ENCODE measurements around the gene HECTD4. TPM values are rescaled to one million over a fixed set of nuclear protein-coding genes. Genes with fewer than 3 reads are reported as not detected.
"Not testable (repeated sequence)": the region's sequence is repeated elsewhere in the genome, so short reads cannot be mapped to it uniquely, and the experiment has no call there.

The HECTD4 gene
- total RNA-seq, 1 experiment from 2014 or later: 32.5 TPM

DNA sequence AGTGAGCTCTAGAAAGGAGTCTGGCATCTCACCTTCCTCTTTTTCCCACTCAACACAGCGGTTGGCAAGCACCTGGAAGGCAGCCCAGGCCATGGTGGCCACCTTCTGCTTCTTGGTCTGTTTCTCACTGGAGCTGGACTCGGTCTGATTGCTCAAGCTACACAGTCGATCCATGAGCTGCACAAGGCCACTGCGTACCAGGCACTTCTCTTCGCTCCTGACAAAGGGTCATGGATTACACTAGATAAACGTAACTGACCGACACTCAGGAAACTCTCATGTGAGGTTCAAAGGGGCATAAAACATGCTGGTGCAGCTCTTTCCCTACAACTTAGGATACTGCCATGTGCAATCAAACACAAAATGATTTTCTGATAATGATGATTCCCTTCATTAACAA is 143.2 kb downstream of the HECTD4 start:
- Histone ChIP-seq H4K20me1 (ENCODE audit: insufficient read depth, low read depth, low read length) (no peaks in the 10 kb centered on the region), H3K9me3 (ENCODE audit: low read length) (no peaks in the 10 kb centered on the region), H3K27ac (ENCODE audit: low read length) (no peak overlapping the region), H3K36me3 (ENCODE audit: insufficient read depth, low read length) (no peaks in the 10 kb centered on the region; the same call in 1 of the 2 replicates), H3K4me3 (ENCODE audit: low read length) (no peak overlapping the region), H3K9ac (ENCODE audit: low read length) (no peak overlapping the region), H3K4me1 (ENCODE audit: low read length) (no peaks in the 10 kb centered on the region), H3K9me2 (replicated peaks; ENCODE audit: insufficient read depth, low read length) (no peaks in the 10 kb centered on the region), H3K4me2 (ENCODE audit: low read depth, low read length, poor library complexity, severe bottlenecking) (no peak overlapping the region), H2AFZ (ENCODE audit: low read length) (no peak overlapping the region), H3K27me3 (ENCODE audit: low read length) (no peaks in the 10 kb centered on the region), H3K79me2 (ENCODE audit: low read length) (no peaks in the 10 kb centered on the region)
- DNase-seq: no peak

DNA sequence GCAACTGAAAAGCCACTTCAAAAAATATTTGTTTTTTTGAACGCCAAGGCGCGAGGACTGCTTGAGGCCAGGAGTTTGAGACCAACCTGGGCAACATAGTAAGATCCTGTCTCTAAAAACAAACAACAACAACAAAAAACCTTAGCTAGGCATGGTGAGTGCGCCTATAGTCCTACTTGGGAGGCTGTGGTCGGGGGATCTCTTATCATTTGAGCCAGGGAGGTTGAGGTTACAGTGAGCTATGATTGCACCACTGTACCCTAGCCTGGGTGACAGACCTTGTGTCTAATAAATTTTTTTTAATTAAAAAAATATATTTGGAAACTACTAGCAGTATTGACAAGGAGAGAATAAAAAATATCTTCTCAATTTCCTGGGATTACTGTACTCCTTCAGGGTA is 143.8 kb downstream of the HECTD4 start:
- no peak overlapping the region for H3K4me2 ChIP-seq (ENCODE audit: low read depth, low read length, poor library complexity, severe bottlenecking)

DNA sequence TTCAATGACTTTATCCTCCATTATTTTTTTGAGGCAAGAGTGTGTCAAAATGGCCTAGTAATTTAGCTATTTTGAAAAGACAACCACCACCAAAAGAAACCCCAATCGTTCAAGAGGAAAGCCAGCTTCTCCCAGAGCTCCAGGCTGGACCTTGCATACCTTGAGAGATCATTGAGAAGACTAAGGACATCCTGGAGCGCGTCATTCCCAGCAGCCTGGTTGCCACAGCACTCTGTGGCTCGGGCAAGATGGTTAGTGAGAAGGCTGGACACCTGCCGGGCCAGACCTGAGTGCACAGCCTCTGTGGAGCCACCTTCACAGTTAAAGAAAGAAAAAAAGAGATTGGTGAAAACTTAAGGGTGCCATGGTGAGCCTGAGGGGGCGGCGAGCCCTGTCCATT is 145.4 kb downstream of the HECTD4 start:
- DNase-seq: no peak
- no peaks in the 10 kb centered on the region for H3K79me2 ChIP-seq (ENCODE audit: low read length)
- no peaks in the 10 kb centered on the region for H3K27me3 ChIP-seq (ENCODE audit: low read length)
- no peaks in the 10 kb centered on the region for H3K9me3 ChIP-seq (ENCODE audit: low read length)
- no peak overlapping the region for H2AFZ ChIP-seq (ENCODE audit: low read length)
- H3K9ac ChIP-seq (ENCODE audit: low read length): no peak overlapping the region
- no peak overlapping the region for H3K27ac ChIP-seq (ENCODE audit: low read length)
- no peaks in the 10 kb centered on the region for H3K9me2 ChIP-seq (replicated peaks; ENCODE audit: insufficient read depth, low read length)
- no peaks in the 10 kb centered on the region for H3K4me1 ChIP-seq (ENCODE audit: low read length)
- H4K20me1 ChIP-seq (ENCODE audit: insufficient read depth, low read depth, low read length): no peaks in the 10 kb centered on the region
- no peak overlapping the region for H3K4me3 ChIP-seq (ENCODE audit: low read length)
- H3K36me3 ChIP-seq (ENCODE audit: insufficient read depth, low read length): no peaks in the 10 kb centered on the region; the same call in 1 of the 2 replicates
- no peak overlapping the region for H3K4me2 ChIP-seq (ENCODE audit: low read depth, low read length, poor library complexity, severe bottlenecking)

More for the DNA sequence above, 143.8 kb downstream of the HECTD4 start:
- H2AFZ ChIP-seq (ENCODE audit: low read length): no peak overlapping the region
- no peaks in the 10 kb centered on the region for H3K27me3 ChIP-seq (ENCODE audit: low read length)
- H4K20me1 ChIP-seq (ENCODE audit: insufficient read depth, low read depth, low read length): no peaks in the 10 kb centered on the region
- no peak for DNase-seq
- H3K9ac ChIP-seq (ENCODE audit: low read length): no peak overlapping the region
- H3K9me2 ChIP-seq (replicated peaks; ENCODE audit: insufficient read depth, low read length): no peaks in the 10 kb centered on the region
- no peaks in the 10 kb centered on the region for H3K79me2 ChIP-seq (ENCODE audit: low read length)
- no peaks in the 10 kb centered on the region for H3K4me1 ChIP-seq (ENCODE audit: low read length)
- no peaks in the 10 kb centered on the region for H3K9me3 ChIP-seq (ENCODE audit: low read length)
- no peak overlapping the region for H3K4me3 ChIP-seq (ENCODE audit: low read length)
- H3K27ac ChIP-seq (ENCODE audit: low read length): no peak overlapping the region
- H3K36me3 ChIP-seq (ENCODE audit: insufficient read depth, low read length): no peaks in the 10 kb centered on the region; the same call in 1 of the 2 replicates

GRCh38 chr12:112236386-112236785 is 145.8 kb downstream of the HECTD4 start:
- no peaks in the 10 kb centered on the region for H3K27me3 ChIP-seq (ENCODE audit: low read length)
- no peak overlapping the region for H3K4me3 ChIP-seq (ENCODE audit: low read length)
- H3K27ac ChIP-seq (ENCODE audit: low read length): no peak overlapping the region
- no peaks in the 10 kb centered on the region; the same call in 1 of the 2 replicates for H3K36me3 ChIP-seq (ENCODE audit: insufficient read depth, low read length)
- DNase-seq: no peak
- H3K79me2 ChIP-seq (ENCODE audit: low read length): no peaks in the 10 kb centered on the region
- H3K9ac ChIP-seq (ENCODE audit: low read length): no peak overlapping the region
- H2AFZ ChIP-seq (ENCODE audit: low read length): no peak overlapping the region
- no peaks in the 10 kb centered on the region for H4K20me1 ChIP-seq (ENCODE audit: insufficient read depth, low read depth, low read length)
- H3K9me3 ChIP-seq (ENCODE audit: low read length): no peaks in the 10 kb centered on the region
- no peaks in the 10 kb centered on the region for H3K9me2 ChIP-seq (replicated peaks; ENCODE audit: insufficient read depth, low read length)
- no peak overlapping the region for H3K4me2 ChIP-seq (ENCODE audit: low read depth, low read length, poor library complexity, severe bottlenecking)
- no peaks in the 10 kb centered on the region for H3K4me1 ChIP-seq (ENCODE audit: low read length)

- Histone ChIP-seq H4K20me1 (ENCODE audit: insufficient read depth, low read depth, low read length) (no peaks in the 10 kb centered on the region), H3K27ac (ENCODE audit: low read length) (no peak overlapping the region), H3K4me1 (ENCODE audit: low read length) (no peaks in the 10 kb centered on the region), H3K9me2 (replicated peaks; ENCODE audit: insufficient read depth, low read length) (no peaks in the 10 kb centered on the region), H3K4me2 (ENCODE audit: low read depth, low read length, poor library complexity, severe bottlenecking) (no peak overlapping the region), H3K4me3 (ENCODE audit: low read length) (no peak overlapping the region), H3K9ac (ENCODE audit: low read length) (no peak overlapping the region), H3K36me3 (ENCODE audit: insufficient read depth, low read length) (no peaks in the 10 kb centered on the region; the same call in 1 of the 2 replicates), H3K79me2 (ENCODE audit: low read length) (no peaks in the 10 kb centered on the region), H3K27me3 (ENCODE audit: low read length) (no peaks in the 10 kb centered on the region), H3K9me3 (ENCODE audit: low read length) (no peaks in the 10 kb centered on the region), H2AFZ (ENCODE audit: low read length) (no peak overlapping the region)
- no peak for DNase-seq
Measured at GRCh38 chr12:112234303-112234702, 147.9 kb downstream of the HECTD4 start.

- Histone ChIP-seq H2AFZ (ENCODE audit: low read length) (no peak overlapping the region), H3K4me1 (ENCODE audit: low read length) (no peaks in the 10 kb centered on the region), H4K20me1 (ENCODE audit: insufficient read depth, low read depth, low read length) (no peaks in the 10 kb centered on the region), H3K9me2 (replicated peaks; ENCODE audit: insufficient read depth, low read length) (no peaks in the 10 kb centered on the region), H3K36me3 (ENCODE audit: insufficient read depth, low read length) (peaks cover 5% of the 10 kb centered on the region), H3K9ac (ENCODE audit: low read length) (no peak overlapping the region), H3K4me3 (ENCODE audit: low read length) (no peak overlapping the region), H3K4me2 (ENCODE audit: low read depth, low read length, poor library complexity, severe bottlenecking) (no peak overlapping the region), H3K79me2 (ENCODE audit: low read length) (no peaks in the 10 kb centered on the region), H3K9me3 (ENCODE audit: low read length) (no peaks in the 10 kb centered on the region), H3K27ac (ENCODE audit: low read length) (no peak overlapping the region), H3K27me3 (ENCODE audit: low read length) (no peaks in the 10 kb centered on the region)
- no peak for DNase-seq
Measured at GRCh38 chr12:112233242-112233641, 149.0 kb downstream of the HECTD4 start.

GRCh38 chr12:112230136-112230535 is 152.1 kb downstream of the HECTD4 start:
- peaks cover 5% of the 10 kb centered on the region for H3K36me3 ChIP-seq (ENCODE audit: insufficient read depth, low read length)
- no peak for DNase-seq

GRCh38 chr12:112226768-112227167 is 155.5 kb downstream of the HECTD4 start:
- no peak for DNase-seq
- Histone ChIP-seq H2AFZ (ENCODE audit: low read length) (no peak overlapping the region), H3K79me2 (ENCODE audit: low read length) (no peaks in the 10 kb centered on the region), H3K36me3 (ENCODE audit: insufficient read depth, low read length) (peaks cover 5% of the 10 kb centered on the region), H3K27ac (ENCODE audit: low read length) (no peak overlapping the region), H3K4me3 (ENCODE audit: low read length) (no peak overlapping the region), H3K9ac (ENCODE audit: low read length) (no peak overlapping the region), H3K27me3 (ENCODE audit: low read length) (no peaks in the 10 kb centered on the region), H3K4me2 (ENCODE audit: low read depth, low read length, poor library complexity, severe bottlenecking) (no peak overlapping the region), H3K9me3 (ENCODE audit: low read length) (no peaks in the 10 kb centered on the region), H3K9me2 (replicated peaks; ENCODE audit: insufficient read depth, low read length) (no peaks in the 10 kb centered on the region), H3K4me1 (ENCODE audit: low read length) (no peaks in the 10 kb centered on the region), H4K20me1 (ENCODE audit: insufficient read depth, low read depth, low read length) (no peaks in the 10 kb centered on the region)

More at GRCh38 chr12:112230136-112230535, 152.1 kb downstream of the HECTD4 start:
- Histone ChIP-seq H3K4me2 (ENCODE audit: low read depth, low read length, poor library complexity, severe bottlenecking) (no peak overlapping the region), H3K9me2 (replicated peaks; ENCODE audit: insufficient read depth, low read length) (no peaks in the 10 kb centered on the region), H3K9me3 (ENCODE audit: low read length) (no peaks in the 10 kb centered on the region), H3K4me3 (ENCODE audit: low read length) (no peak overlapping the region), H3K27me3 (ENCODE audit: low read length) (no peaks in the 10 kb centered on the region), H3K9ac (ENCODE audit: low read length) (no peak overlapping the region), H3K27ac (ENCODE audit: low read length) (no peak overlapping the region), H2AFZ (ENCODE audit: low read length) (no peak overlapping the region), H3K79me2 (ENCODE audit: low read length) (no peaks in the 10 kb centered on the region), H3K4me1 (ENCODE audit: low read length) (no peaks in the 10 kb centered on the region), H4K20me1 (ENCODE audit: insufficient read depth, low read depth, low read length) (no peaks in the 10 kb centered on the region)

- not testable (repeated sequence) for H4K20me1 ChIP-seq (ENCODE audit: insufficient read depth, low read depth, low read length); H3K79me2 ChIP-seq (ENCODE audit: low read length); H3K4me3 ChIP-seq (ENCODE audit: low read length); H2AFZ ChIP-seq (ENCODE audit: low read length); H3K27me3 ChIP-seq (ENCODE audit: low read length); DNase-seq; H3K4me1 ChIP-seq (ENCODE audit: low read length); H3K9ac ChIP-seq (ENCODE audit: low read length); H3K9me2 ChIP-seq (replicated peaks; ENCODE audit: insufficient read depth, low read length); H3K36me3 ChIP-seq (ENCODE audit: insufficient read depth, low read length); H3K27ac ChIP-seq (ENCODE audit: low read length); H3K9me3 ChIP-seq (ENCODE audit: low read length); H3K4me2 ChIP-seq (ENCODE audit: low read depth, low read length, poor library complexity, severe bottlenecking)
Measured at GRCh38 chr12:112220628-112221027, 161.6 kb downstream of the HECTD4 start.
